GM19467 (cell line): ENCODE results near the gene PALLD.

Experiments
- ATAC-seq: cut with Tn5 transposase; IDR thresholded peaks from one replicate; pipeline ENCODE4 v1.9.1; 2021; ENCODE audit warnings: mild to moderate bottlenecking, moderate library complexity; ENCODE audit not compliant: unreplicated experiment

The PALLD gene

GRCh38 chr4:168637872-168638756, 141.3 kb downstream of the PALLD start:
- ATAC-seq: no peak

- no peak for ATAC-seq
Observed at GRCh38 chr4:168639914-168640313, 143.1 kb downstream of the PALLD start.

- ATAC-seq: no peak
Observed at GRCh38 chr4:168641811-168642140, 144.9 kb downstream of the PALLD start.

- no peak for ATAC-seq
Observed at GRCh38 chr4:168642591-168642990, 145.7 kb downstream of the PALLD start.

DNA sequence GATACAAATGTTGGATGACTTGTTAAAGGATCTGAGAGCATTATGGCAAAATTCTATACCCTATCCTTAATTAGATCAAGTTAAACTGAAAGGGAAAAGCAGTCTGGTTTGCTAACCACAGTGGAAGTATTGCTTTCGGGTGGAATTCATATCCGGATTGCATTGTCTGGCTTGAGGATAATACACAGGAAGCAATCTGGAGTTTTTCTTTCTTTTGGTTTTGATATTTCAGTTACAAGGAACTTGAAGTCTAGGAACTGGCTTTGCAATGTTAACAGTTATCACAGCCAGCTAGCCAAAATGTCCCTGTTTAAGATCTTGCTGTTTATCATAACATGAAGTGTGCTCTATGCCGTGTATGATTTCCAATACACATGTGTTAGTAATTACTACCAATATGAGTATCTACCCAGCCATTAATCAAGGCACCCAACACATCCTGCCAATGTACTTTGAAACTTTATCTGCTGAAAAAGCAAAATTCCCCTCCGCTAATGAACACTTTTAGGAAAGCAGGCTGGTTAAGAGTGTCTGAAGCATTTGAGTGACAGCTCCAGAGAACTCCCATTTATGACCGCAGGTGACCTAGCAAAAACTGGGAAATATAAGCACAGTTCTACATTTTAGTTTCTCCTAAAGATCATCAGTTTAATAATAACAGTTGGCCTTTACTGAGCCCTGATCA, 146.4 kb downstream of the PALLD start:
- ATAC-seq: no peak

GRCh38 chr4:168643796-168644159, 146.9 kb downstream of the PALLD start:
- ATAC-seq: no peak

GRCh38 chr4:168646001-168646768, 149.3 kb downstream of the PALLD start:
- ATAC-seq: no peak

DNA sequence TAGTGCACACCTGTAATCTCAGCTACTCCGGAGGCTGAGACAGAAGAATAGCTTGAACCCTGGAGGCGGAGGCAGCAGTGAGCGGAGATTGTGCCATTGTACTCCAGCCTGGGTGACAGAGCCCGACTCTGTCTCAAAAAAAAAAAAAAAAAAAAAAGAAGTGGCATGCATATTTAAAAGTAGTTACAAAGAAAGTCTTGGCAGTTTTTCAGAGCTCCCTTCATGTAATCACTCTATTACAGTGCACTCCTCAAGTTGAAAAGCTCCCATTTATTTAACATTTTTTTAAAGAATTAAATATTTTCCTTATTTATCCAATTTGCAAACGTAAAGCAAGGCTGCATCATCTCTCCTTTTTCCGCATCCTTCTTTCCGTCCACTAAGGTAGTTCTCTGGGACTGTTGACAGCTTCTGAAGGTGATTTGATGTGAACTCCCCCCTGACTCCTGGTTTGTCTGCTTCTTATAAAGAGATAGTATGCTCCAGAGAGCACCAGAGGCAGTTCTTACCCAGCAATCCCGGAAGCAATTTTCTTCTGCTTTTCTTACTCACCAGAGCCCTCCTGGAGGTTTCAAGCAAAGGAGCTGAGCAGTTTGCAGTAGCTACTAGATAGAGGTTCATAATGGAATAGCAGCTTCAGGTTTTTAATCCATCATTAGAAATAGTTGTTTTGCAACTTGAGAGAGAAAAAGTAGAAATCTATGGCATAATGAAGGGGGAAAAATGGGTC, 151.0 kb downstream of the PALLD start:
- no peak for ATAC-seq

DNA sequence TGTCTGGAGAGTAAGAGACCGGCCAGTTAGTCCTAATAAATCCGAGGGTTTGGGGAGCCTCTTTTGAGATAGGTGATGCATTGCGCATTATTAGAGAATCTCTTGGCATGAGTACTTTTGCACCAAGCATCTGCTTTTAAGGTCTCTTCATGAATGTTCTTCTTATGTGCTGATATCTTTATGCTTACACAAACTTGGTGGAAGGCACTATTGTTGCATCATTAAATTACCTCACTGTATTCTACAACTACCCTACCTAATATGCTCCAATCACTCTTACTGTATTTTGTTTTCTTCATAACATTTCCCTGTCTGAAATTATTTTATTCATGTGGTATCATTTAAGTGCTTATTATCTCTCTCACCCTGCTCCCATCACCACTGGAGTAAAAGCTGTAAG, 151.6 kb downstream of the PALLD start:
- no peak for ATAC-seq

- ATAC-seq: no peak
Observed at GRCh38 chr4:168648929-168649328, 152.1 kb downstream of the PALLD start.

- ATAC-seq: no peak
Observed at GRCh38 chr4:168651374-168651773, 154.5 kb downstream of the PALLD start.

GRCh38 chr4:168651864-168652263, 155.0 kb downstream of the PALLD start:
- no peak for ATAC-seq

GRCh38 chr4:168652755-168653154, 155.9 kb downstream of the PALLD start:
- no peak for ATAC-seq

GRCh38 chr4:168654104-168654847, 157.4 kb downstream of the PALLD start:
- no peak for ATAC-seq

GRCh38 chr4:168654848-168655174, 158.0 kb downstream of the PALLD start:
- no peak for ATAC-seq

GRCh38 chr4:168655182-168655581, 158.3 kb downstream of the PALLD start:
- no peak for ATAC-seq

- ATAC-seq: no peak
Observed at GRCh38 chr4:168656055-168656660, 159.3 kb downstream of the PALLD start.

DNA sequence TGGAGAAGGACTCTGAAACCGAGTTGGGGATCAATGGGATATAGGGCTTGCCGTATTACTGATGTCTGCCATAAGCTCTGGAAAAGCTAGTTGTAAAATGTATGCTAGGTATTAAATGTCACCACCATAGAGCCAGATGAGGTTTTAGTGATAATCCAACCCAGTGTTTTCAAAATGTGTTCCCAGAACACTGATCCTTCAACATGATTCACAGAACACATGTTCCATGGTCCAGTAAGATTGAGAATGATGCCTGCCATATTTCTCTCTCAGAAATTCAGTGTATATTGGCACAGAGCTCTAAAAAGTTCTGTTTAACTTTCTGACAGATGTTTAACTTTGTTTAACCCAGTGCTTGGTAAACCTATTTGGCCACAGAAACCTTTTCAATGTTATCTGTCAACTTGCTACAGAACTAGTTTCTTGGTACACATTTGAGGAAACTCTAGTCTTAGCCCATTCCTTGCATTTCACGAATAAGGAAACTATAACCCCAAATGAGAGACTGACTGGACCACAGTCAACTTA, 160.2 kb downstream of the PALLD start:
- no peak for ATAC-seq

DNA sequence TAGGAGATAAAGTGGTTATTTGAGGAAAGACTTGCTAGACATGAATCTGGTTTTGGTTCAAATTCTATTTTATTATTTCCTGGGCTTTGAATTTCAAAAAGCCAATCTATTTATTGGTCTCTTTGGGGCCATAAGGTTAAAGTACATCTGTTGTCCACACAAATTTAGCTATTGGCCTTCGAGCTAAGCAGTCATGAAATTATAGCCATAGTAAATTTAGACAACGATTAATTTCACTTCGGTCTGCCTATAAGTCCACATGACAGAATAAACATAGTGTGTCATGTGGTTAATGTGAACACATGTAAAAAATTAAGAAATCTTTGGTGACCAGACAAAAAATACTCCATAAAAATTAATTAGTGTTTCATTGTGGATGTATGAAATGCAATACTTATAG, 161.9 kb downstream of the PALLD start:
- no peak for ATAC-seq
